C4-2B (cell line): ENCODE data around the gene PALLD.

Source experiments
- H3K27ac ChIP-seq: fragments of 450-650 bp; 2 replicates; pipeline ENCODE4 v1.5.1; 2017
- ZFX ChIP-seq: fragments of 450-650 bp; IDR thresholded peaks from 2 replicates; pipeline ENCODE4 v1.6.1; 2017
- TF ChIP-seq, protein P1 (sequence below): fragments of 450-650 bp; conservative IDR thresholded peaks from 2 replicates; pipeline ENCODE4 v1.5.1; 2017; ENCODE audit warnings: mild to moderate bottlenecking

The PALLD gene

DNA sequence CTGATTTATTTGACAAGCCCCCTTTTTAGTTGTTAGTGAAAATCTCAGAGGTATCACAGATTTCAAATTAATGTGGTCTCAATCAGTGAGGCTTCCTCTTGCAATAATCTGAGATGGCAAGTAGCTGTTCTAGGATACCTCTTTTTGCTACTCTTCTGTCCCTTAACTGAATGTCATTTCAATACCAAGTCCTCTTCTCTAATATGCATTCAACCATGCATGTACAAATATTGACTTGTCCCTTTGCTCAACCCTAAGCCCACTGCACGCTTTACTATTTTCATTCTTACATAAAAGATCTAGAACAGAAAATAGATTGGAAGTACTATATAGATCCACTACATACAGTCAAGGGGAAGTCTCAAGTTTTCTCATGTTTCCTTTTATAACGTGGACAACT, 349.0 kb downstream of the PALLD start:
- no peak overlapping the region for H3K27ac ChIP-seq
- TF ChIP-seq, protein P1, sequence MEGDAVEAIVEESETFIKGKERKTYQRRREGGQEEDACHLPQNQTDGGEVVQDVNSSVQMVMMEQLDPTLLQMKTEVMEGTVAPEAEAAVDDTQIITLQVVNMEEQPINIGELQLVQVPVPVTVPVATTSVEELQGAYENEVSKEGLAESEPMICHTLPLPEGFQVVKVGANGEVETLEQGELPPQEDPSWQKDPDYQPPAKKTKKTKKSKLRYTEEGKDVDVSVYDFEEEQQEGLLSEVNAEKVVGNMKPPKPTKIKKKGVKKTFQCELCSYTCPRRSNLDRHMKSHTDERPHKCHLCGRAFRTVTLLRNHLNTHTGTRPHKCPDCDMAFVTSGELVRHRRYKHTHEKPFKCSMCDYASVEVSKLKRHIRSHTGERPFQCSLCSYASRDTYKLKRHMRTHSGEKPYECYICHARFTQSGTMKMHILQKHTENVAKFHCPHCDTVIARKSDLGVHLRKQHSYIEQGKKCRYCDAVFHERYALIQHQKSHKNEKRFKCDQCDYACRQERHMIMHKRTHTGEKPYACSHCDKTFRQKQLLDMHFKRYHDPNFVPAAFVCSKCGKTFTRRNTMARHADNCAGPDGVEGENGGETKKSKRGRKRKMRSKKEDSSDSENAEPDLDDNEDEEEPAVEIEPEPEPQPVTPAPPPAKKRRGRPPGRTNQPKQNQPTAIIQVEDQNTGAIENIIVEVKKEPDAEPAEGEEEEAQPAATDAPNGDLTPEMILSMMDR: no peak
- no peak for TF ChIP-seq ZFX

DNA sequence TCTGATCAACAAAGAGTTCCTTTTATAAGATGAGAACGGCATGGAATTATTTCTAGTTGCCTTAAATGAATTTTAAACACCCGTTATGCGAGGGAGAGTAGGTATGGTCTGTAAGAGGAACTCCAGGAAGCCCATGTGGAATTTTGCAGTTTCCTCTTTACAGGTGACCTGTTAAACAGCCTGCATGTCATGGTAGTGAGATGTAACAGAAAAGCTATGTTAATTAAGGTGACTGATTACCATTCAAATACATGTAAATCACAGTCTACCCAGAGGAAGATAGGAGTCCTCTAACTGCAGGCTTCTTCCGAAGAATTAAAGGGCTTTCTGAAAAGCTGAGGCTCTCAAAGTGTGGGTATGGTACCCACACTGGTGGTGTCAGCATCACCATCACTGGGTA, 349.6 kb downstream of the PALLD start:
- no peak for TF ChIP-seq ZFX
- TF ChIP-seq, protein P1: no peak
- no peak overlapping the region for H3K27ac ChIP-seq

DNA sequence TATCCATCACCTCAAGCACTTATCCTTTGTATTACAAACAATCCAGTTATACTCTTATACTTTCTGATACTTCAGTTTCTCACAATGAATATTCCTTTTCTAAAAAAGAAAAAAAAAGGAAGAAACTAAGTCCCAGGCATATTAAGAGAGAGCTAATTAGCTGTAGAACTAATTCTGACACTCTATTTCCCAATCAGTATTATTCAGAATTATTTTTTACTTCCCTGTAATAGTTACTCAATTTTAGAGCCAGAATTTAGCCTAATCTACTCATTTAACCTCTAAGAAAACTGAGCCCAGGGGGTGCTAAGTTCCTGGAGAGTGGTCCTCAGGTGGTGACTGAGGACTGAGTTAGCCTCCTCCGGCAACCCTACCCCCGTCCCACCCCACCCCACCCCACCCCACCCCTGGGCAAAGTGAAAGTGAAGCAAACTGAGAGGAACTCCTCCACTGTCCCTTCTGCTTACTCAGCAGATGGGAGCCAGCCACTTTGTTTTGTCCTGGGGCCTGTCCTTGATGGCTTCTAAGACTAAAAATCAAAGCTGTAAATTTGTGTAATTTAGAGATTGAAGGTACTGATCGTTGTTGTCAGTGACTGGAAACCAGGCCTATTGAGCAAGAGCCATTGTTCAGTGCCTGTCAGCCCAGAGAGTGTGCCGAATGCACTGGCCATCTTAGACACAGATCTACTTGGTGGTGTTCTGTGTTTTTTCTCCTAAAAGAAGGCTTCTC, 351.1 kb downstream of the PALLD start:
- TF ChIP-seq ZFX: no peak
- TF ChIP-seq, protein P1: no peak
- H3K27ac ChIP-seq: no peak overlapping the region

DNA sequence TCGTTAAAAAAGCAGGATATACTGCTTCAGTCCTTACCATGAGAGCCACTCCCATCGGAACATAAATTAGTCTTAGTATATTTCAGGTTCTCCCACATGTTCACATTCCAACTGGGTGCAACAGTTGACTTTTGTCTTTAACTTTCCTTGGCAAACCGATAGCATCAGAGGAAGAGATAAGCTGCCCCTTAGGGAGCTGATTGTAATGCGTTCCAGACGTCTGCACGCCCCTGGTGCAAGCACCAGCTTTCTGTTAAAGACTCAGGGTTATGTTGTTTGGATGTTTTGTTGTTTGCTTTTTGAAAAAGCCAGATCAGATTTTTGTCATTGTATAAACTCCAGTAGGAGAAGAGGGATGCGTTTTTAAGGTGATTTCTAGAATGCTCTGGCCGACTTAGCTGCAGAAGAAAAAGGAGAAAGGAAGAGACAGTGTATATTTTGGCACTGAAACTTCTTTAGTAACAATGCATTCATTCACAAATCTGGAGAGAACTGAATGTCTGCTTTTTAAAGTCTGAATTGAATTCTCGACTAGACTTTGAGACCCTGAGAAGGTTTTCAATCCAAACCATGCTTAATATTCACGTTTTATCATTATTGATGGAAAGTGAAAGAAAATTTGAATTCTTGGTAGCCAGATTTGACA, 352.3 kb downstream of the PALLD start:
- TF ChIP-seq, protein P1: no peak
- no peak overlapping the region for H3K27ac ChIP-seq

DNA sequence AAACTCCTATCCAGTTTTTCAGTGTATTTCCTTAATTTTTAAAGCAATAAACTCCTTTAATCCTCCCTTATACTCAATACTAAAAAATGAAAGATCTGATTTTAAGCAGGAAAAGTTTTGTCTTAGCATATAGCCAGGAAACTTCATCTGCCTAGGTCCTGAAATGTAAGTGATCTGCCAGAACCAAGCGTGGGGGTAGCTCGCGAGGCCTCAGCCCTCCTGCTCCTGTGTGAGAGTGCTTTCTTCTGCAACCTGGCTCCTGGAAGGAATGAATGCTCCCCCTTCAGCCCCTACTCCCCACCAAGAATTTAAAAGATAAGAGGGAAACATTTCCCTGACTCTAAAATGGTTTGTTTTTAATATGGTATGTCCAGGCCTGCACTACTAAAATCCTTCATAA, 353.1 kb downstream of the PALLD start:
- H3K27ac ChIP-seq: no peak overlapping the region
- TF ChIP-seq, protein P1: no peak
- TF ChIP-seq ZFX: no peak

DNA sequence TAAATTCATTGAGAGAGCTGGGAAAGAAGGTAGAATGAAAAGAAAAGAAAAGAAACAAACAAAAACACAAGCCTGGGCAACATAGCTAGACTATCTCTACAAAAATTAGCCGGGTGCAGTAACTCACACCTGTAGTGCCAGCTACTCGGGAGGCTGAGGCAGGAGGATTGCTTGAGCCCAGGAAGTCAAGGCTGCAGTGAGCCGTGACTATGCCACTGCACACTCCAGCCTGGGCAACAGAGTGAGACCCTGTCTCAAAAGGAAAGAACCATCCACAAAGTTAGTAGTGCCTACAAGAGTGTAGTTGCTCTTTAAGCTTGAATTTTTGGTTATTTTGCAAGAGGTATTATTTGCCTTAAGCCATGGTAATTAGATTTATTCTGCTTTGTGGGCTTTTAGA, 355.5 kb downstream of the PALLD start:
- no peak overlapping the region for H3K27ac ChIP-seq
- TF ChIP-seq ZFX: no peak
- TF ChIP-seq, protein P1: no peak

DNA sequence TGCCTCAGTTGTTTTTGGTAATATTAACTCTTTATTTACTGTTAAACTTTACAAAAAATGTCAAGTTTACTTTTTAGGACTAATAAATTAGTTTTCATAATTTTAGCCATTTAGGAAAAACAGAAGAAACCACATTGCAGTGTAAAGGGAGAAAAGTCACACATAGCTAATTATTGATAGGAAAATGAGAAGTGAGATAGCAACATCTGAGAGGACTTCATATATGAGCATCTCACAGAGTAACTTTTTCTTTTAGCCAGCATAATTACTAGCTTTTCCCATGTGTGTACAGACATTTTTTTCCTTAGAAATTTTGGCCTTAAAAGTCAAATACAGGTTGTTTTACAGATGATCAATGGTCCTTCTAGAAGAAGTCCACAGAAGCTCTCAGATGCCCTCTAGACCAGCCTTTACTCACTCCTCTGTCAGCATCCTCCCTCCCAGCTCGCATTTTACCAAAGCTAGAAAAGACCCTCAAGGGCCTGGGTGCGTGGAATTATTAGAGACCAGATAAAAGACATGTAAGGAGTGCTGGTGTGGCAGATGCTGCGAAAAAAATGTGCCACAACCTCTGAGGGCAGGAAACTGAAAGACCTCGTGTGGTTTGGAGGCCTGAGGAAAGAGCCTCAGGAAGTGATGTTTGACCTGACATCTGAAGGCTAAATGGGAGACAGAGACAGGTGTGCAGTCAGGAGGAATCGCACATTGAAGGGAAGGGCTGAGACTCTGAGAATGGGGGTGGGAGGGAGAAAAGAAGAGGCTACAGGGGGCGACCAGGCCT, 356.3 kb downstream of the PALLD start:
- H3K27ac ChIP-seq: no peak overlapping the region

More for the DNA sequence above, 356.3 kb downstream of the PALLD start:
- no peak for TF ChIP-seq ZFX
- TF ChIP-seq, protein P1: no peak
